Ishikawa (cell line): ENCODE data around the gene PIK3C2G.

ENCODE experiments used
- EGR1 ChIP-seq: IDR thresholded peaks from 2 replicates; pipeline ENCODE4 v1.6.1; 2012
- EP300 ChIP-seq: IDR thresholded peaks from 2 replicates; pipeline ENCODE4 v1.6.1; 2012; ENCODE audit warnings: borderline replicate concordance
- NFIC ChIP-seq: IDR thresholded peaks from 2 replicates; pipeline ENCODE4 v1.6.1; 2012
- RAD21 ChIP-seq: IDR thresholded peaks from 2 replicates; pipeline ENCODE4 v1.6.1; 2012; ENCODE audit warnings: low read depth
- TF ChIP-seq, protein P1 (sequence below): IDR thresholded peaks from 2 replicates; pipeline ENCODE4 v1.6.1; 2012
- TF ChIP-seq, protein P2 (sequence below): IDR thresholded peaks from 2 replicates; pipeline ENCODE4 v1.6.1; 2012; ENCODE audit warnings: low read depth, mild to moderate bottlenecking

- no peak for TF ChIP-seq EP300
- TF ChIP-seq, protein P1, sequence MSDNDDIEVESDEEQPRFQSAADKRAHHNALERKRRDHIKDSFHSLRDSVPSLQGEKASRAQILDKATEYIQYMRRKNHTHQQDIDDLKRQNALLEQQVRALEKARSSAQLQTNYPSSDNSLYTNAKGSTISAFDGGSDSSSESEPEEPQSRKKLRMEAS = no peak
- no peak for TF ChIP-seq RAD21
- TF ChIP-seq EGR1 = no peak
- no peak for TF ChIP-seq NFIC
- TF ChIP-seq, protein P2, sequence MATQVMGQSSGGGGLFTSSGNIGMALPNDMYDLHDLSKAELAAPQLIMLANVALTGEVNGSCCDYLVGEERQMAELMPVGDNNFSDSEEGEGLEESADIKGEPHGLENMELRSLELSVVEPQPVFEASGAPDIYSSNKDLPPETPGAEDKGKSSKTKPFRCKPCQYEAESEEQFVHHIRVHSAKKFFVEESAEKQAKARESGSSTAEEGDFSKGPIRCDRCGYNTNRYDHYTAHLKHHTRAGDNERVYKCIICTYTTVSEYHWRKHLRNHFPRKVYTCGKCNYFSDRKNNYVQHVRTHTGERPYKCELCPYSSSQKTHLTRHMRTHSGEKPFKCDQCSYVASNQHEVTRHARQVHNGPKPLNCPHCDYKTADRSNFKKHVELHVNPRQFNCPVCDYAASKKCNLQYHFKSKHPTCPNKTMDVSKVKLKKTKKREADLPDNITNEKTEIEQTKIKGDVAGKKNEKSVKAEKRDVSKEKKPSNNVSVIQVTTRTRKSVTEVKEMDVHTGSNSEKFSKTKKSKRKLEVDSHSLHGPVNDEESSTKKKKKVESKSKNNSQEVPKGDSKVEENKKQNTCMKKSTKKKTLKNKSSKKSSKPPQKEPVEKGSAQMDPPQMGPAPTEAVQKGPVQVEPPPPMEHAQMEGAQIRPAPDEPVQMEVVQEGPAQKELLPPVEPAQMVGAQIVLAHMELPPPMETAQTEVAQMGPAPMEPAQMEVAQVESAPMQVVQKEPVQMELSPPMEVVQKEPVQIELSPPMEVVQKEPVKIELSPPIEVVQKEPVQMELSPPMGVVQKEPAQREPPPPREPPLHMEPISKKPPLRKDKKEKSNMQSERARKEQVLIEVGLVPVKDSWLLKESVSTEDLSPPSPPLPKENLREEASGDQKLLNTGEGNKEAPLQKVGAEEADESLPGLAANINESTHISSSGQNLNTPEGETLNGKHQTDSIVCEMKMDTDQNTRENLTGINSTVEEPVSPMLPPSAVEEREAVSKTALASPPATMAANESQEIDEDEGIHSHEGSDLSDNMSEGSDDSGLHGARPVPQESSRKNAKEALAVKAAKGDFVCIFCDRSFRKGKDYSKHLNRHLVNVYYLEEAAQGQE = no peak
Observed at GRCh38 chr12:18375131-18375530, 113.8 kb downstream of the PIK3C2G start.
